Neuron (in vitro differentiated cells): ENCODE data around the gene SLAMF1.
"Not testable (repeated sequence)": the region's sequence is repeated elsewhere in the genome, so short reads cannot be mapped to it uniquely, and the experiment has no call there.

Experiments
- H2AFZ ChIP-seq: one replicate; pipeline ENCODE4 v1.6.1; 2013; ENCODE audit warnings: low read depth, mild to moderate bottlenecking, inconsistent platforms, low read length, moderate library complexity
- H3K27me3 ChIP-seq: one replicate; pipeline ENCODE4 v1.6.1; 2013; ENCODE audit warnings: low read length; ENCODE audit not compliant: insufficient read depth
- H3K36me3 ChIP-seq: one replicate; pipeline ENCODE4 v1.6.1; 2013; ENCODE audit warnings: low read length; ENCODE audit not compliant: insufficient read depth
- H3K4me1 ChIP-seq: one replicate; pipeline ENCODE4 v1.6.1; 2013; ENCODE audit warnings: low read length; ENCODE audit not compliant: insufficient read depth
- H3K4me3 ChIP-seq: 2 replicates; pipeline ENCODE4 v1.5.1; 2013; ENCODE audit warnings: mild to moderate bottlenecking, low read length, moderate library complexity
- H3K9me3 ChIP-seq: one replicate; pipeline ENCODE4 v1.6.1; 2013; ENCODE audit warnings: low read length

SLAMF1 gene

GRCh38 chr1:160560806-160561205, 86.0 kb downstream of the SLAMF1 start:
- no peak overlapping the region for H3K4me3 ChIP-seq
- H2AFZ ChIP-seq, result no peak overlapping the region
- no peaks in the 10 kb centered on the region for H3K36me3 ChIP-seq
- no peaks in the 10 kb centered on the region for H3K4me1 ChIP-seq
- H3K27me3 ChIP-seq, result no peaks in the 10 kb centered on the region
- H3K9me3 ChIP-seq, result no peaks in the 10 kb centered on the region

GRCh38 chr1:160560045-160560705, 86.7 kb downstream of the SLAMF1 start:
- Histone ChIP-seq H3K4me1 (no peaks in the 10 kb centered on the region), H3K4me3 (no peak overlapping the region), H3K9me3 (no peaks in the 10 kb centered on the region), H2AFZ (no peak overlapping the region), H3K27me3 (no peaks in the 10 kb centered on the region), H3K36me3 (no peaks in the 10 kb centered on the region)

GRCh38 chr1:160559437-160559836, 87.4 kb downstream of the SLAMF1 start:
- not testable (repeated sequence) for H3K9me3 ChIP-seq, H3K36me3 ChIP-seq, H3K4me1 ChIP-seq, H3K27me3 ChIP-seq, H3K4me3 ChIP-seq, H2AFZ ChIP-seq

GRCh38 chr1:160558660-160559380, 88.0 kb downstream of the SLAMF1 start:
- H3K36me3 ChIP-seq, result no peaks in the 10 kb centered on the region
- no peaks in the 10 kb centered on the region for H3K27me3 ChIP-seq
- H2AFZ ChIP-seq, result no peak overlapping the region
- no peaks in the 10 kb centered on the region for H3K4me1 ChIP-seq
- H3K4me3 ChIP-seq, result no peak overlapping the region
- no peaks in the 10 kb centered on the region for H3K9me3 ChIP-seq
